Kidney (tissue), 14 donors: ENCODE data around the gene CDK5RAP2. TPM values are rescaled to one million over a fixed set of nuclear protein-coding genes. Genes with fewer than 3 reads are reported as not detected.

ENCODE experiments used
- DNase-seq, 5 donors: peaks; one replicate each; pipeline ENCODE4 v3.0.0-alpha.2; 2013 to 2020
- FAIRE-seq: peaks from 2 replicates; lab custom pipeline; 2012; peaks lifted over from hg19 to GRCh38; lab: Jason Lieb, UNC
- H3K27ac ChIP-seq, 2 donors: one replicate each; pipeline ENCODE4 v1.7.0; 2013; ENCODE audit warnings: low read depth in 2 of 2, low read length in 2 of 2, inconsistent platforms in 1 of 2
- H3K27me3 ChIP-seq: one replicate; pipeline ENCODE4 v1.7.1; 2013; ENCODE audit warnings: low read length, inconsistent platforms; ENCODE audit not compliant: control insufficient read depth, insufficient read depth
- H3K36me3 ChIP-seq, 3 donors: one replicate each; pipeline versions ENCODE4 v1.7.0 to v1.7.1; 2013; ENCODE audit warnings: low read length in 3 of 3, control low read depth in 1 of 3, inconsistent platforms in 1 of 3; ENCODE audit not compliant: insufficient read depth in 3 of 3, control insufficient read depth in 2 of 3
- H3K4me1 ChIP-seq, 3 donors: one replicate each; pipeline versions ENCODE4 v1.7.0 to v1.7.1; 2013; ENCODE audit warnings: low read length in 3 of 3, inconsistent platforms in 1 of 3, low read depth in 1 of 3; ENCODE audit not compliant: control insufficient read depth in 2 of 3, insufficient read depth in 2 of 3
- H3K4me3 ChIP-seq, 3 donors: one replicate each; pipeline versions ENCODE4 v1.7.0 to v1.8.1; 2013; ENCODE audit warnings: low read length in 3 of 3, control low read depth in 1 of 3, inconsistent platforms in 1 of 3
- H3K9ac ChIP-seq, 3 donors: one replicate each; pipeline versions ENCODE4 v1.7.0 to v1.7.1; 2013; ENCODE audit warnings: low read length in 3 of 3, control low read depth in 1 of 3, inconsistent platforms in 1 of 3
- H3K9me3 ChIP-seq, 3 donors: one replicate each; pipeline versions ENCODE4 v1.7.0 to v1.7.1; 2013; ENCODE audit warnings: low read length in 3 of 3, control low read depth in 1 of 3, inconsistent platforms in 1 of 3; ENCODE audit not compliant: control insufficient read depth in 2 of 3, insufficient read depth in 1 of 3
- intact Hi-C: fragments of 100-400 bp; cut with DNase I; formaldehyde crosslinking; loops from one replicate; pipeline ENCODE4 v1.11.1; 2022
- polyA plus RNA-seq: library from polyadenylated mRNA; stranded (reverse); fragments of 350-450 nt; fragmentation: Illumina TruSeq; extraction: RNeasy Lipid Tissue Mini Kit (QIAGEN cat#74804); gene quantifications from one replicate; pipeline ENCODE4 v1.2.3, GENCODE V29; 2014; ENCODE audit warnings: low read depth, low replicate concordance; ENCODE audit not compliant: insufficient read depth
- total RNA-seq: library from RNA; stranded (reverse); fragmentation: NEBNext Ultra II Directional; extraction: Animal tissue kit (Norgen Biotek cat#: 25700); gene quantifications from one replicate; pipeline ENCODE4 v1.2.1, GENCODE V29; 2021
- TF ChIP-seq, protein P1 (sequence below): IDR thresholded peaks from 3 replicates; pipeline ENCODE4 v1.5.1; 2012; ENCODE audit warnings: mild to moderate bottlenecking, moderate library complexity, borderline replicate concordance; ENCODE audit not compliant: insufficient read depth; ENCODE audit errors: extremely low read depth
- donor health status: control.
- donor health status: control.
- donor health status: control.
- donor health status: control.
- donor health status: control.
- donor health status: DM: yes; HTN: yes; CAD: no.
- donor health status: Normal renal cell carcinoma (clear cell type).

The CDK5RAP2 gene
- total and polyA plus RNA-seq, 2 donors from 2014 or later, result 20.9 to 35.3 TPM

DNA sequence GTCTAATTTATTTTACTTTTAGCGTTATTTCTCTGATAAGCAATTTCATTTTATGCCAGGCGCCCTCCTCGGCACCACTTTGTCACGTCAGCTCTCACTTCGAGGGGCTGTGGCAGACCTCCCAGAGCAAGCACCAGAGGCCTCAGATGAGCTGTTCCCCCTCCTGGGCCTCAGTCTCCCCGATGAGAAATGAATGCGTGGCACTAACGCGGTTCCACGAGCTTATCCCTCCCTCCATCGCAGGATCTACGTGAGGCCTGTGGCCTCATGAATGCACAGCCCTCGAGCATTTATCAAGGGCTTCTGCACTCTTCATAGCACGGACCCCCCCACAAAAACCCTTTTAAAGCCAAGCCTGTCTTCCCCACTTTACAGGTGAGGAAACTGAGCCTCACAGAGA lies 205.2 kb downstream of the CDK5RAP2 start:
- Histone ChIP-seq H3K9me3 (peaks cover 0 to 4% (median 0%) of the 10 kb centered on the region in 3 donors), H3K4me1 (no peaks in the 10 kb centered on the region), H3K9ac (no peak overlapping the region), H3K4me3 (no peak overlapping the region), H3K36me3 (no peaks in the 10 kb centered on the region), H3K27me3 (no peaks in the 10 kb centered on the region), H3K27ac (no peak overlapping the region)
- TF ChIP-seq, protein P1, sequence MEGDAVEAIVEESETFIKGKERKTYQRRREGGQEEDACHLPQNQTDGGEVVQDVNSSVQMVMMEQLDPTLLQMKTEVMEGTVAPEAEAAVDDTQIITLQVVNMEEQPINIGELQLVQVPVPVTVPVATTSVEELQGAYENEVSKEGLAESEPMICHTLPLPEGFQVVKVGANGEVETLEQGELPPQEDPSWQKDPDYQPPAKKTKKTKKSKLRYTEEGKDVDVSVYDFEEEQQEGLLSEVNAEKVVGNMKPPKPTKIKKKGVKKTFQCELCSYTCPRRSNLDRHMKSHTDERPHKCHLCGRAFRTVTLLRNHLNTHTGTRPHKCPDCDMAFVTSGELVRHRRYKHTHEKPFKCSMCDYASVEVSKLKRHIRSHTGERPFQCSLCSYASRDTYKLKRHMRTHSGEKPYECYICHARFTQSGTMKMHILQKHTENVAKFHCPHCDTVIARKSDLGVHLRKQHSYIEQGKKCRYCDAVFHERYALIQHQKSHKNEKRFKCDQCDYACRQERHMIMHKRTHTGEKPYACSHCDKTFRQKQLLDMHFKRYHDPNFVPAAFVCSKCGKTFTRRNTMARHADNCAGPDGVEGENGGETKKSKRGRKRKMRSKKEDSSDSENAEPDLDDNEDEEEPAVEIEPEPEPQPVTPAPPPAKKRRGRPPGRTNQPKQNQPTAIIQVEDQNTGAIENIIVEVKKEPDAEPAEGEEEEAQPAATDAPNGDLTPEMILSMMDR, result no peak
- DNase-seq (no peak), FAIRE-seq (no peak)
- intact Hi-C loops, result no loop called here

DNA sequence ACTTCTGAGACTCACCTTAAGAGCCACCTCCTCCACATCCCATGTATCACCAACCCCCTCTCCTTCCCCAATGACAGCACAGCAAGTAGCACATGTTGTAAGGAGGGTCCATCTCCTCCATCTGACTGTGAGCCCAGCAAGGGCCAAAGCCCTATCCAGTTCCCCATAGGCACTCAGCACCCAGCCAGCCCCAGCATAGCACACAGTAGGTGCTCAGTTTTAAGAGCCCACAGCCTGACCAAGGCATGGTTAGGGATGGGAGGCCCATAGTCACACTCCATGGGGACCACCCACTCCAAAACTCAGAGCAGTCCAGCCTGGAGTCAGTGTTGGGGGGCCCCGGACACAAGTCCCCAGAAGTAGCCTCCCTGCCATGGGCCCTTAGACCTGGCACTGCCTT lies 205.7 kb downstream of the CDK5RAP2 start:
- DNase-seq (no peak), FAIRE-seq (no peak)
- H3K27ac ChIP-seq, result no peak overlapping the region
- H3K27me3 ChIP-seq, result no peaks in the 10 kb centered on the region
- H3K9ac ChIP-seq, result no peak overlapping the region
- no peak overlapping the region for H3K4me3 ChIP-seq
- H3K36me3 ChIP-seq, result no peaks in the 10 kb centered on the region
- intact Hi-C loops, result no loop called here
- H3K4me1 ChIP-seq, result no peaks in the 10 kb centered on the region
- H3K9me3 ChIP-seq, result no peaks in the 10 kb centered on the region
- TF ChIP-seq, protein P1, result no peak

DNA sequence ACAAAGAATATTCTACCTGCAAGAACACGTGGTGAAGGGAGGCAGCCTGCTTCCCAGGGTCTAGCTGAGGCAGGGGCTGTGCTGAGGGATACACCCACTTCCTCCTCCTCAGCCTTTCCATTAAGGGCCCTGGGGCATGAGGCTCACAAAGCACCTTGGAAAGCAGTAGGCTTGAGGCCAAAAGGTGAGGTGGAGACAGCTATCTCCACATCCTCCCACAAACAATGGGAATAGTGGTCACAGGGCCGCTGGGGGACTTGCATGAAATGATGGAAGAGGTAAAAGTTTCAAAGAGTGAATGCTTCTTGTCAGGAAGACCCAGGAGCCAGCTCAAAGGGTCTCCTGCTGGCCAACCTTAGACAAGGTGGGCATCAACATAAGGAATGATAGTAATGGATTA lies 207.9 kb downstream of the CDK5RAP2 start:
- TF ChIP-seq, protein P1, result no peak
- Histone ChIP-seq H3K27ac (no peak overlapping the region), H3K9me3 (no peaks in the 10 kb centered on the region), H3K27me3 (no peaks in the 10 kb centered on the region), H3K4me1 (no peaks in the 10 kb centered on the region), H3K36me3 (no peaks in the 10 kb centered on the region), H3K9ac (no peak overlapping the region), H3K4me3 (no peak overlapping the region)
- DNase-seq (no peak), FAIRE-seq (no peak)
- intact Hi-C loops, result no loop called here

DNA sequence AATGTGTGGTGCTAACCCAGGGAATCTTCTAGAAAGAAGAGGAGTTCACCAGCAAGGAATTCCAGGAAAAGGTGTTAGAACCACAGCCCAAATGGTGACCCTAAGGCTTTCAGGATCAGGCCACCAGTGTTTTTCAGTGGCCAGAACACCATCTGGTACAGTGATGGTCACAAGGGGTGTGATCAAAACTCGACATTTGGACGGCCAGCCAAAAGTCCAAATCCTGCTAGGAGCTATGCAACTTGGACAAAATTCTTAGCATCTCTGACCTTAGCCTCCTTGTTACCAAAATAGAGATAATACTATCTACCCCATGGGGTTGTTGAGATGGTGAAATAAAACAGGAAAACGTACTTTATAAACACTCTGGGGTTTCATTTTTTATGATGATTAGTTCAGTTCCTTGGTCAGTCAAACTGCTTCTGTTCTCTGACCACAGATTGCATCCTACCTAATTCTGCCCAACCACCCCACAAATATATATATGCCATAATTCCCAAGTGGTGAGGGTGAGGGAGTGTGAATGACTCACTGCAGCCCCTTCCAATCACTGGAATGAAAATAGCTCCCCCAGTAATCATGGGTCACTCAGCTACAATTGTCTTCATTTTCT lies 210.3 kb downstream of the CDK5RAP2 start:
- TF ChIP-seq, protein P1, result no peak
- no peak for DNase-seq
- intact Hi-C loops, result no loop called here
- H3K4me3 ChIP-seq, result no peak overlapping the region
- no peak for FAIRE-seq
- H3K27ac ChIP-seq, result no peak overlapping the region
- H3K9ac ChIP-seq, result no peak overlapping the region
- H3K9me3 ChIP-seq, result no peaks in the 10 kb centered on the region
- H3K36me3 ChIP-seq, result no peaks in the 10 kb centered on the region
- H3K27me3 ChIP-seq, result no peaks in the 10 kb centered on the region
- H3K4me1 ChIP-seq, result peaks cover 0 to 4% (median 2%) of the 10 kb centered on the region in 3 donors
